ENCODE measurements around the gene FAM234B.

FAM234B gene

DNA sequence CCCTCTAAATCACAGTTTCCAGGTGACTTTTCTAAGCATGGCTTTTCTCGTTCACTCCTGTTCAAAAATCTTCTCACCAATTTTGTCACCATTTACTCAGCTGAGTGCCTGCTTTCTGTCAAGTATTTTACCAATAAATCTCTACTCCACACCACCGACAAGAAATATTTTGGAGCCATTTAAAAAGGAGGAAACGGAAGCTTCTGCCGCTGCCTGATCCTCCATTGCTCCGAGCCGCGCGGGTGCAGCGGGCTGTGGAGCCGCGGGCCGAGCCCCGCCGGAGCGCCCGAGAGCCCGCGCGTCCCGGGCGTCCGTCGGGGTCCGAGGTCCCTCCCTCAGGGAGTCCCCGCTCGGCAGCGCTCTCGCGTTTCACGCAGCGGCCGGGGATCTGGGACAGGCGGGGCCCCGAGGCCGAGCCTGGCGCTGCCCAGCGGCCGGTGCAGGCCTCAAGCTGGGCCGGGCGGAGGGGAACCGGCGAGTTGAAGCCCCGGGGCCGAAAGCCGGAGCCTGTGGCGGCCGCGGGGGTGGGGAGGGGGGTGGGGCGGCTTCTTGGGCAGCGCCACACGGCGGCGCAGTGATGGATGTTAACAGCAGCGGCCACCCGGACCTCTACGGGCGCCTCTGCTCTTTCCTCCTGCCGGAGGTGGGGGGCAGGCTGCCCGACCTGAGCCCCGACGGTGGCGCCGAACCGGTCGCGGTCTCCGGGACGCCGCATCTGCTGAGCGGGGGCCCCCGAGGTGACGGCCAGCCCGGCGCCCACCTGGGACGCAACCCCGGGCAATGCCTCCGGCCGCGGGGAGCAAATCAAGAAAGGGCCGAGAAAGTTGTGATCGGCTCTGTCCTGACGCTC is 43.0 kb upstream of the FAM234B start:
- Histone ChIP-seq H3K4me1 (ENCODE audit: insufficient read depth, low read length, poor library complexity, severe bottlenecking) (peaks cover 24% of the 10 kb centered on the region), H3K9ac (ENCODE audit: low read depth, low read length, poor library complexity, severe bottlenecking) (peak overlapping the region; percentile 65), H3K4me3 (ENCODE audit: low read length, poor library complexity, severe bottlenecking) (peak overlapping the region; percentile 74), H3K36me3 (ENCODE audit: insufficient read depth, low read length) (no peaks in the 10 kb centered on the region), H2AFZ (ENCODE audit: low read length) (peak overlapping the region; percentile 48), H3K9me3 (ENCODE audit: insufficient read depth, low read depth, low read length) (no peaks in the 10 kb centered on the region), H3K27me3 (ENCODE audit: insufficient read depth, low read length, poor library complexity, severe bottlenecking) (no peaks in the 10 kb centered on the region), H3K9me2 (replicated peaks; ENCODE audit: low read depth, low read length) (no peaks in the 10 kb centered on the region), H3K4me2 (ENCODE audit: low read depth, low read length, poor library complexity, severe bottlenecking) (peak overlapping the region; percentile 77), H3F3A (ENCODE audit: low read depth) (no peaks in the 10 kb centered on the region), H3K79me2 (ENCODE audit: insufficient read depth, low read length) (no peaks in the 10 kb centered on the region), H4K20me1 (ENCODE audit: insufficient read depth, low read length, poor library complexity, severe bottlenecking) (no peaks in the 10 kb centered on the region)
- TF ChIP-seq, protein P1, sequence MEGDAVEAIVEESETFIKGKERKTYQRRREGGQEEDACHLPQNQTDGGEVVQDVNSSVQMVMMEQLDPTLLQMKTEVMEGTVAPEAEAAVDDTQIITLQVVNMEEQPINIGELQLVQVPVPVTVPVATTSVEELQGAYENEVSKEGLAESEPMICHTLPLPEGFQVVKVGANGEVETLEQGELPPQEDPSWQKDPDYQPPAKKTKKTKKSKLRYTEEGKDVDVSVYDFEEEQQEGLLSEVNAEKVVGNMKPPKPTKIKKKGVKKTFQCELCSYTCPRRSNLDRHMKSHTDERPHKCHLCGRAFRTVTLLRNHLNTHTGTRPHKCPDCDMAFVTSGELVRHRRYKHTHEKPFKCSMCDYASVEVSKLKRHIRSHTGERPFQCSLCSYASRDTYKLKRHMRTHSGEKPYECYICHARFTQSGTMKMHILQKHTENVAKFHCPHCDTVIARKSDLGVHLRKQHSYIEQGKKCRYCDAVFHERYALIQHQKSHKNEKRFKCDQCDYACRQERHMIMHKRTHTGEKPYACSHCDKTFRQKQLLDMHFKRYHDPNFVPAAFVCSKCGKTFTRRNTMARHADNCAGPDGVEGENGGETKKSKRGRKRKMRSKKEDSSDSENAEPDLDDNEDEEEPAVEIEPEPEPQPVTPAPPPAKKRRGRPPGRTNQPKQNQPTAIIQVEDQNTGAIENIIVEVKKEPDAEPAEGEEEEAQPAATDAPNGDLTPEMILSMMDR (conservative IDR thresholded peaks at IDR 0.05; ENCODE audit: low read length) = no peak; the same call in 1 of the 2 replicates
- no peak for TF ChIP-seq EZH2phosphoT487 (IDR thresholded peaks at IDR 0.05; ENCODE audit: borderline replicate concordance)

GRCh38 chr12:13001775-13002040 is 42.5 kb upstream of the FAM234B start:
- H3K9ac ChIP-seq (ENCODE audit: low read depth, low read length, poor library complexity, severe bottlenecking) = peak overlapping the region; percentile 65
- no peaks in the 10 kb centered on the region for H3K79me2 ChIP-seq (ENCODE audit: insufficient read depth, low read length)
- no peaks in the 10 kb centered on the region for H3K9me2 ChIP-seq (replicated peaks; ENCODE audit: low read depth, low read length)
- no peaks in the 10 kb centered on the region for H3K9me3 ChIP-seq (ENCODE audit: insufficient read depth, low read depth, low read length)
- no peaks in the 10 kb centered on the region for H3K36me3 ChIP-seq (ENCODE audit: insufficient read depth, low read length)
- H3F3A ChIP-seq (ENCODE audit: low read depth) = no peaks in the 10 kb centered on the region
- H4K20me1 ChIP-seq (ENCODE audit: insufficient read depth, low read length, poor library complexity, severe bottlenecking) = no peaks in the 10 kb centered on the region
- H2AFZ ChIP-seq (ENCODE audit: low read length) = 0 out of 2 replicates have a peak overlapping the region, but pooled peaks have one; percentile 23
- H3K4me3 ChIP-seq (ENCODE audit: low read length, poor library complexity, severe bottlenecking) = peak overlapping the region; percentile 74
- H3K4me1 ChIP-seq (ENCODE audit: insufficient read depth, low read length, poor library complexity, severe bottlenecking) = peaks cover 24% of the 10 kb centered on the region
- TF ChIP-seq, protein P1 (conservative IDR thresholded peaks at IDR 0.05; ENCODE audit: low read length) = no peak
- TF ChIP-seq EZH2phosphoT487 (IDR thresholded peaks at IDR 0.05; ENCODE audit: borderline replicate concordance) = no peak
- peak overlapping the region; percentile 77 for H3K4me2 ChIP-seq (ENCODE audit: low read depth, low read length, poor library complexity, severe bottlenecking)
- no peaks in the 10 kb centered on the region for H3K27me3 ChIP-seq (ENCODE audit: insufficient read depth, low read length, poor library complexity, severe bottlenecking)

GRCh38 chr12:13002301-13003097 is 41.7 kb upstream of the FAM234B start:
- Histone ChIP-seq H2AFZ (ENCODE audit: low read length) (no peak overlapping the region), H3K9ac (ENCODE audit: low read depth, low read length, poor library complexity, severe bottlenecking) (no peak overlapping the region), H4K20me1 (ENCODE audit: insufficient read depth, low read length, poor library complexity, severe bottlenecking) (no peaks in the 10 kb centered on the region), H3K9me3 (ENCODE audit: insufficient read depth, low read depth, low read length) (no peaks in the 10 kb centered on the region), H3K4me3 (ENCODE audit: low read length, poor library complexity, severe bottlenecking) (no peak overlapping the region), H3K36me3 (ENCODE audit: insufficient read depth, low read length) (no peaks in the 10 kb centered on the region), H3K4me2 (ENCODE audit: low read depth, low read length, poor library complexity, severe bottlenecking) (no peak overlapping the region), H3K9me2 (replicated peaks; ENCODE audit: low read depth, low read length) (no peaks in the 10 kb centered on the region), H3F3A (ENCODE audit: low read depth) (no peaks in the 10 kb centered on the region), H3K4me1 (ENCODE audit: insufficient read depth, low read length, poor library complexity, severe bottlenecking) (peaks cover 21% of the 10 kb centered on the region), H3K27me3 (ENCODE audit: insufficient read depth, low read length, poor library complexity, severe bottlenecking) (no peaks in the 10 kb centered on the region), H3K79me2 (ENCODE audit: insufficient read depth, low read length) (no peaks in the 10 kb centered on the region)
- no peak for TF ChIP-seq EZH2phosphoT487 (IDR thresholded peaks at IDR 0.05; ENCODE audit: borderline replicate concordance)
- TF ChIP-seq, protein P1 (conservative IDR thresholded peaks at IDR 0.05; ENCODE audit: low read length) = no peak
